ENCODE results near the gene DHRSX. TPM values are rescaled to one million over a fixed set of nuclear protein-coding genes. Genes with fewer than 3 reads are reported as not detected.

Gene DHRSX
- total RNA-seq, 6 donors from 2014 or later: 18.2 to 34.8 (median 21.2) TPM

GRCh38 chrX:2412131-2412530, 88.6 kb downstream of the DHRSX start:
- peaks cover 0 to 6% (median 3%) of the 10 kb centered on the region in 4 donors for H3K9me3 ChIP-seq
- H3K36me3 ChIP-seq: peaks cover 0 to 16% (median 5%) of the 10 kb centered on the region in 4 donors
- H3K4me3 ChIP-seq: no peak overlapping the region
- WGBS, 2 donors: 97 to 98% methylated on average over 9 of the region's 9 CpGs
- no peak for DNase-seq
- no peaks in the 10 kb centered on the region for H3K4me1 ChIP-seq
- ATAC-seq (ENCODE audit: low FRiP score in 2 of 2): no peak
- TF ChIP-seq POLR2AphosphoS5 (IDR thresholded peaks at IDR 0.05) (no peak), EP300 (IDR thresholded peaks at IDR 0.05) (no peak), POLR2A (IDR thresholded peaks at IDR 0.05) (no peak), CTCF (IDR thresholded peaks at IDR 0.05) (no peak)
- H3K27me3 ChIP-seq: no peaks in the 10 kb centered on the region
- H3K27ac ChIP-seq: no peak overlapping the region

- Histone ChIP-seq H3K36me3 (peaks cover 0 to 23% (median 9%) of the 10 kb centered on the region in 4 donors), H3K27me3 (no peaks in the 10 kb centered on the region), H3K4me3 (no peak overlapping the region), H3K4me1 (no peaks in the 10 kb centered on the region), H3K9me3 (peaks cover 0 to 9% (median 8%) of the 10 kb centered on the region in 4 donors), H3K27ac (no peak overlapping the region)
- TF ChIP-seq POLR2AphosphoS5 (IDR thresholded peaks at IDR 0.05) (no peak), POLR2A (IDR thresholded peaks at IDR 0.05) (no peak), EP300 (IDR thresholded peaks at IDR 0.05) (no peak), CTCF (IDR thresholded peaks at IDR 0.05) (no peak)
- 86 to 90% methylated on average over 11 to 12 of the region's 12 CpGs for WGBS, 2 donors
- ATAC-seq (ENCODE audit: low FRiP score in 2 of 2): no peak
- DNase-seq: no peak
Measured at GRCh38 chrX:2410279-2411020, 90.3 kb downstream of the DHRSX start.

- H3K27me3 ChIP-seq: no peaks in the 10 kb centered on the region
- DNase-seq (no peak), ATAC-seq (ENCODE audit: low FRiP score in 2 of 2) (no peak)
- no peak for TF ChIP-seq EP300 (IDR thresholded peaks at IDR 0.05)
- no peak for TF ChIP-seq CTCF (IDR thresholded peaks at IDR 0.05)
- no peak for TF ChIP-seq POLR2A (IDR thresholded peaks at IDR 0.05)
- no peak for TF ChIP-seq POLR2AphosphoS5 (IDR thresholded peaks at IDR 0.05)
- H3K27ac ChIP-seq: no peak overlapping the region
- H3K4me1 ChIP-seq: no peaks in the 10 kb centered on the region
- peaks cover 0 to 25% (median 9%) of the 10 kb centered on the region in 4 donors for H3K36me3 ChIP-seq
- no peak overlapping the region for H3K4me3 ChIP-seq
- H3K9me3 ChIP-seq: peaks cover 0 to 9% (median 8%) of the 10 kb centered on the region in 4 donors
- WGBS, 2 donors: 95 to 97% methylated on average over 8 of the region's 8 CpGs
Measured at GRCh38 chrX:2409796-2410195, 91.0 kb downstream of the DHRSX start.

GRCh38 chrX:2408856-2409255, 91.9 kb downstream of the DHRSX start:
- no peaks in the 10 kb centered on the region for H3K4me1 ChIP-seq
- H3K27ac ChIP-seq: no peak overlapping the region
- peaks cover 0 to 27% (median 9%) of the 10 kb centered on the region in 4 donors for H3K36me3 ChIP-seq
- ATAC-seq (ENCODE audit: low FRiP score in 2 of 2) (no peak), DNase-seq (no peak)
- TF ChIP-seq EP300 (IDR thresholded peaks at IDR 0.05): no peak
- no peak for TF ChIP-seq POLR2AphosphoS5 (IDR thresholded peaks at IDR 0.05)
- TF ChIP-seq CTCF (IDR thresholded peaks at IDR 0.05): no peak
- no peak for TF ChIP-seq POLR2A (IDR thresholded peaks at IDR 0.05)
- peaks cover 0 to 9% (median 8%) of the 10 kb centered on the region in 4 donors for H3K9me3 ChIP-seq
- no peaks in the 10 kb centered on the region for H3K27me3 ChIP-seq
- 89 to 91% methylated on average over 9 of the region's 9 CpGs for WGBS, 2 donors
- H3K4me3 ChIP-seq: no peak overlapping the region

Data from upper lobe of left lung (tissue), 6 donors.